ENCODE data around the gene SIRT3.

Gene SIRT3

DNA sequence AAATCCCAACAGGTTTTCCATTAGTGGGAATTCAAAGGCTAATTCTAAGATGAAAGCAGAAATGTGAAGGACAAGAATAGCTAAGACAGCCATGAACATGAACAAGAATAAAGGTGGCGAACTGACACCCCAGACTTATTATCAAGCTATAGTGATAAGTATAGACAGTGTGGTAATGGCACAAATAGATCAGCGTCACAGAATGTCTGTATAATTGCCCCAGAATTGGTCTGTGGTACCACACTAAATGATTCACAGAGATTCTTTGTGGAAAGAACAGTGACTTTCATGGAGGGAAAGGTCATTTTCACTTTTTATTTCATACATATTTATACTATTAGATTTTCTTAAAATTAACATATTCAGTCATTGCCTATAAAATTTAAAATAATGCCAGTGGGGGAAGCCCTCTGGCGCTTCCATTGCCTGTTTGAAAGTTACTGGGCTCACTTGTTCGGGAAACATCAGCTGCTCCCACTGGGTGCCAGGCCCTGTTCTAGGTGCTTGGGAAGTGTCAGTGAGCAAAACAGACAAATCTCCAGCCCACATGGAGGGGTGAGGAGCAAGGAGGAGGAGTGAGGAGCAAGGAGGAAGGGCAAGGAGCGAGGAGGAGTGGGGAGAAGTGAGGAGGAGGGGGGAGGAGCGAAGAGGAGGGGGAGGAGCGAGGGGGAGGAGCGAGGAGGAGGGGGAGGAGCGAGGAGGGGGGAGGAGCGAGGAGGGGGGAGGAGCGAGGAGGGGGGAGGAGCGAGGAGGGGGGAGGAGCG, 30.7 kb upstream of the SIRT3 start:
- H3K9me3 ChIP-seq (replicated peaks in 1 of 11), result peaks cover 7 to 11% (median 8%) of the 10 kb centered on the region in 11 experiments; a peak in 20 of 22 replicates
- no peaks in the 10 kb centered on the region; a peak in 1 of 22 replicates for H3K36me3 ChIP-seq
- no peak for TF ChIP-seq Cebpa-rat (IDR thresholded peaks at IDR 0.05)
- no peak overlapping the region for H3K9ac ChIP-seq
- no peak overlapping the region; a peak in 1 of 22 replicates for H3K4me2 ChIP-seq
- no peaks in the 10 kb centered on the region for H4K20me1 ChIP-seq
- no peaks in the 10 kb centered on the region for H3K27me3 ChIP-seq
- H3K4me1 ChIP-seq, result peaks cover 30 to 40% (median 36%) of the 10 kb centered on the region in 10 experiments
- peak overlapping the region in 7 of 11 experiments; percentile 25 to 60 (median 42); a peak in 10 of 22 replicates for H3K27ac ChIP-seq
- H3K4me3 ChIP-seq, result no peak overlapping the region

DNA sequence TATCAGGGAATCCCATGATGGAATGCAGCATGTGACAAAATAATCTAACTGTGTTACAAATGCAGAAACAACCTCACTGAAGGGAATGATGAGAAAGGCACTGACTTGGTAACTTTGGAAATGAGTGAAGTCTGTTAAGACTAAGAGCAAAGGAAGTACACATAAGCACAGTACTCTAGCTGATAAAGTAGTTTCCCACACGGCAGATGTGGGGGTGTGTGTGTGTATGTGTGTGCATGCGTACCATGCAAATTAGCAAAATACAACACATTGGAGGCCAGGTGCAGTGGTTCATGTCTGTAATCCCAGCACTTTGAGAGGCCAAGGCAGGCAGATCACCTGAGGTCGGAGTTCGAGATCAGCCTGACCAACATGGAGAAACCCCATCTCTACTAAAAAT, 25.5 kb upstream of the SIRT3 start:
- no peak for TF ChIP-seq Cebpa-rat (IDR thresholded peaks at IDR 0.05)
- Histone ChIP-seq H3K4me1 (peaks cover 4 to 14% (median 9%) of the 10 kb centered on the region in 10 experiments; a peak in 16 of 20 replicates), H3K36me3 (no peaks in the 10 kb centered on the region; a peak in 1 of 22 replicates), H3K4me3 (no peak overlapping the region), H3K9ac (no peak overlapping the region), H3K4me2 (no peak overlapping the region), H4K20me1 (no peaks in the 10 kb centered on the region; a peak in 1 of 22 replicates), H3K27me3 (no peaks in the 10 kb centered on the region), H3K27ac (no peak overlapping the region), H3K9me3 (replicated peaks in 1 of 11) (peaks cover 7 to 16% (median 8%) of the 10 kb centered on the region in 11 experiments; a peak in 20 of 22 replicates)

DNA sequence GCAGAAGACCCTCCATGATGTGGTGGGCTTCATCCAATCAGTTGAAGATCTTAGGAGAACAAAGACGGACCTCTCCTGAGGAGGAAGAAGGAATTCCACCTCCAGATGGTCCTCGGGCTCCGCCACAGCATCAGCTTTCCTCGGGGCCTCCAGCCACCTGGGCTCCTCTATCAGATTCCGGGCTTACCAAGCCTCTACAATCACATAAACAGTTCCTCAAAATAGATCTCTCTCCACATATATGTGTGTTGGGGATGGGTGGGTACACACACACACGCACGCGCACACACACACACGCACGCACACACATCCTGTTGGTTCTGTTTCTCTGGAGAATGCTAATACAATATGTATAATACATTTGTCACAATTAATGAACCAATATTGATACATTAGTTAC, 23.3 kb upstream of the SIRT3 start:
- Histone ChIP-seq H3K36me3 (no peaks in the 10 kb centered on the region), H4K20me1 (no peaks in the 10 kb centered on the region; a peak in 1 of 22 replicates), H3K4me3 (no peak overlapping the region), H3K9ac (no peak overlapping the region), H3K4me2 (no peak overlapping the region), H3K27ac (no peak overlapping the region), H3K4me1 (peaks cover 4 to 14% (median 9%) of the 10 kb centered on the region in 10 experiments; a peak in 16 of 20 replicates), H3K27me3 (no peaks in the 10 kb centered on the region), H3K9me3 (replicated peaks in 1 of 11) (peaks cover 0 to 7% (median 0%) of the 10 kb centered on the region in 11 experiments; a peak in 3 of 22 replicates)
- no peak for TF ChIP-seq Cebpa-rat (IDR thresholded peaks at IDR 0.05)

DNA sequence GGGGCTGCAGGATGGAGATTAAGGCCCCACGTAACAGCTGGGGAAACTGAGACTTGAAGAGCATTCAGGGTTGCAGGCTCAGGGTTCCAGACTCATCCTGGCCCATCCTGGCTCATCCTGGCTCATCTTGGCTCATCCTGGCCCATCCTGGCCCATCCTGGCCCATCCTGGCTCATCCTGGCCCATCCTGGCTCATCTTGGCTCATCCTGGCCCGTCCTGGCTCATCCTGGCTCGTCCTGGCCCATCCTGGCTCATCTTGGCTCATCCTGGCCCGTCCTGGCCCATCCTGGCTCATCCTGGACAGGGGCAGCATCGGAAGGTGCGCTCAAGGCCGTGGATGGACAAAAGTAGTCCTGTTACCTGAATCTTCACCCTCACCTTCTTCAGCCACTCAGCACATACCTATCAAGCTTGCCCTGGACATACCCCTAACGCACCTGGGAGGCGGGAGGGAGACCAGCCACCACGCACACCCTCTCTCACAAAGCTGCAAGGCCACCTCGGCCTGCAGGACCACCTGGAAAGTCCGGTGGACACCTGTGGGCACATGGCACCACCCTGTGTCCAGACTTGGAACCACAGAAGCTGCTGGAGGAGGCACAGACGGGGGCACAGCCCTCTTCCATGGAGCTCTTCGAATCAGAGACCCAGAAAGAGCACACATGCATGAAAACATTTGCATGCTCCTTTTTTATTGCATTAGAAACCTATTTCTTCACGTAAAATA, 21.8 kb upstream of the SIRT3 start:
- peaks cover 11 to 13% (median 11%) of the 10 kb centered on the region in 11 experiments for H3K36me3 ChIP-seq
- H3K4me1 ChIP-seq, result peaks cover 4 to 14% (median 9%) of the 10 kb centered on the region in 10 experiments; a peak in 16 of 20 replicates
- no peak overlapping the region for H3K4me3 ChIP-seq
- peaks cover 0 to 9% (median 0%) of the 10 kb centered on the region in 11 experiments; a peak in 3 of 22 replicates for H4K20me1 ChIP-seq
- TF ChIP-seq Cebpa-rat (IDR thresholded peaks at IDR 0.05), result no peak
- H3K27ac ChIP-seq, result no peak overlapping the region
- peak overlapping the region in 6 of 11 experiments; percentile 7 to 66 (median 38); a peak in 8 of 22 replicates for H3K4me2 ChIP-seq
- no peaks in the 10 kb centered on the region for H3K27me3 ChIP-seq
- H3K9ac ChIP-seq, result no peak overlapping the region
- peaks cover 0 to 7% (median 0%) of the 10 kb centered on the region in 11 experiments; a peak in 3 of 22 replicates for H3K9me3 ChIP-seq (replicated peaks in 1 of 11)

DNA sequence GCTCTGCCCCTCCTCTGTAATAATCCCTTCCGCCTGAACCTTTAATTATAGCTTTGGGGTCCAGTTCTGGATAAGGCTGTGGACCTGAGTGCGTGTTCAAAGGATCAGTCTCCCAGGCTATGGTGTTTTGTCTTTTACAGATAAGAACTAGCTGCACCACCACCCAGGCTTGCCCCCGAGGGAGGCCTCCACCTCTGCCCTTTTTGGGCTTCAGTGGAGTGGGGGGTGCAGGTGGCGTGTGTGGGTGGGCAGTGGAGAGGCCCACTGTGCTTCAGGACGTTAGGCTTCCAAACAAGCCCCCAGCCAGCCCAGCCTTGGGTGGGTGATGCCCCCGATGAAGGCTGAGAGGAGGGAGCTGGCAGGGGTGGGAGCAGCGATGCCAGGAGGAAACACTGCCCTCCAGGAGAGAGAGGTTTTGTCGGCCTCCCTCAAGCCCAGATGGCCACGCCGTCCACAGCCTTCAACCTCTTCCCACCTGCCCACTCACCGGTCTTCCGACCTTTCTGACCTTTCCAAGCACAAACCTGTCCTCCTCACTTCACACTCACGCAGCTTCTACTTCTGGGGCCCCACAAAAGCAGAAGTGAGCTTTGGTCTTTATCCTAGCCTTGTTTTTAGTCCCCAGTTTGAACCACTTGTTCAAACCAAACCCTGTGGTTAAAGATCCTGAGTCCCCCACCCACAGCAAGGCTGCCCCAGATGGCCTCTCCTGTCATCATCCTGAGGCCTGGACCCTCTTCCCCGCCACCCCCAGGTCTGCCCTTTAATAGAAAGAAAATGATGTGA, 21.0 kb upstream of the SIRT3 start:
- Histone ChIP-seq H3K9ac (peak overlapping the region in 2 of 11 experiments; percentile 24 to 27; a peak in 1 of 22 replicates), H3K36me3 (peaks cover 19 to 21% (median 19%) of the 10 kb centered on the region in 11 experiments), H4K20me1 (peaks cover 0 to 17% (median 4%) of the 10 kb centered on the region in 11 experiments; a peak in 6 of 22 replicates), H3K27me3 (no peaks in the 10 kb centered on the region), H3K4me3 (no peak overlapping the region), H3K4me1 (peaks cover 4 to 14% (median 9%) of the 10 kb centered on the region in 10 experiments; a peak in 16 of 20 replicates), H3K4me2 (peak overlapping the region in 10 of 11 experiments; percentile 4 to 66 (median 24); a peak in 11 of 22 replicates), H3K9me3 (replicated peaks in 1 of 11) (peaks cover 0 to 7% (median 0%) of the 10 kb centered on the region in 11 experiments; a peak in 3 of 22 replicates), H3K27ac (peak overlapping the region in 4 of 11 experiments; percentile 7 to 18 (median 12); a peak in 2 of 22 replicates)
- TF ChIP-seq Cebpa-rat (IDR thresholded peaks at IDR 0.05), result no peak

DNA sequence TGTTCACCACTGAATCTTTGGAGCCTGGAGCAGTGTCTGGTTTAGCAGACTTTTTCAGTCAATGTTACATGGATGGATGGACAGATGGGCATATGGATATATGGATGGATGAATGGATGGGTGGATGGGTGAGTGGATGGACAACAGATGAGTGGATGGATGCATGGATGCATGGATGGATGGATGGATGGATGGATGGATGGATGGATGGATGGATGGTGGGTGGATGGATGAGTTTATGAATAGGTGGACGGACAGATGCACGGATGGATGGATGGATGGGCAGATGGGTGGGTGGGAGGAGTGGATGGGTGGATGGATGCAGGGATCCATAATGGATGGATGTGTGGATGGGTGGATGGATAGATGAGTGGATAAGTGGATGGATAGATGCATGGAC, 19.7 kb upstream of the SIRT3 start:
- H3K4me1 ChIP-seq, result peaks cover 4 to 14% (median 9%) of the 10 kb centered on the region in 10 experiments; a peak in 16 of 20 replicates
- H3K4me3 ChIP-seq, result no peak overlapping the region
- peaks cover 0 to 28% (median 10%) of the 10 kb centered on the region in 11 experiments; a peak in 9 of 22 replicates for H4K20me1 ChIP-seq
- no peak overlapping the region for H3K4me2 ChIP-seq
- H3K27me3 ChIP-seq, result no peaks in the 10 kb centered on the region
- H3K9me3 ChIP-seq (replicated peaks in 1 of 11), result no peaks in the 10 kb centered on the region
- no peak overlapping the region for H3K27ac ChIP-seq
- H3K9ac ChIP-seq, result no peak overlapping the region
- TF ChIP-seq Cebpa-rat (IDR thresholded peaks at IDR 0.05), result no peak
- peaks cover 31 to 34% (median 33%) of the 10 kb centered on the region in 11 experiments for H3K36me3 ChIP-seq

DNA sequence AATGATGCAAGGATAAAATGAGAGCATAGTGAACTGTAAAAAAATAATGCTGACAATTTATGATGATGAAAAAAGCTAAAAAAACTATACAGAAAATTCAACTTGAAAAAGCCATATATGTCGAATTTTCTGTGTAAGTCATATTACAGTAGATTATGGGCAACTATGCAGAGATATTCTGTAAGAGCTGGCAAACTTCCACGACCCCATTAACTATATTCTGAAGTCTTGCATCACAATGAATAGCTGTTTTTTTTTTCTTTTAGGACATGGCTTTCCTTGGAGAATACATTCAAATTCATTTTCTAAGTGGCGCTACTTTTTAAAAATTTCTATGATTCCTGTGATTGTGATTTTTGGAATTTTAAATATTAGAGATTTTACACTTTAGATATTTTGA, 19.0 kb upstream of the SIRT3 start:
- Histone ChIP-seq H4K20me1 (peaks cover 0 to 34% (median 14%) of the 10 kb centered on the region in 11 experiments; a peak in 10 of 22 replicates), H3K4me1 (peaks cover 4 to 14% (median 11%) of the 10 kb centered on the region in 10 experiments; a peak in 16 of 20 replicates), H3K9me3 (replicated peaks in 1 of 11) (no peaks in the 10 kb centered on the region), H3K27me3 (no peaks in the 10 kb centered on the region), H3K9ac (no peak overlapping the region), H3K4me3 (no peak overlapping the region), H3K36me3 (peaks cover 37 to 41% (median 39%) of the 10 kb centered on the region in 11 experiments), H3K4me2 (no peak overlapping the region), H3K27ac (no peak overlapping the region)
- no peak for TF ChIP-seq Cebpa-rat (IDR thresholded peaks at IDR 0.05)

DNA sequence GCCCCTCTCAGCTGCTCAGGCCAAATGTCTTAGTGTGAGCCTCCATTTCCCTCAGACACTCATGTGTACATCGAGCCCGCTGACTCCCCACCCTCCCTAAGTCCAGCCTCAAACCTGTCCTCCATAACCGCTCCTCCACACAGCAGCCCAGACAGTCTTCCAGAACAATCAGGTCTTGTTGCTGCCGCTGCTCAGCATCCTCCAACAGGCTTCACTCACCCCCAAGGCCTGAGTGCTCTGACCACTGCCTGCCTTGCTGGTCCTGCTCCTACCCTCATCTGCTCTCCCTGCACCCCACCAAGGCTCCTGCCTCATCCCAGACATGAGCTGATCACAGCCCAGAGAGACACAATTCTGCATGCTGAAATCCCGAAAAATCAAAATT, 17.7 kb upstream of the SIRT3 start:
- Histone ChIP-seq H3K27me3 (no peaks in the 10 kb centered on the region), H3K4me3 (no peak overlapping the region), H3K36me3 (peaks cover 48 to 52% (median 50%) of the 10 kb centered on the region in 11 experiments), H4K20me1 (peaks cover 0 to 42% (median 18%) of the 10 kb centered on the region in 11 experiments; a peak in 11 of 22 replicates), H3K4me2 (no peak overlapping the region), H3K27ac (no peak overlapping the region), H3K9ac (0 out of 22 replicates have a peak overlapping the region, but pooled peaks of 1 of the 11 experiments have one; percentile 11), H3K9me3 (replicated peaks in 1 of 11) (no peaks in the 10 kb centered on the region), H3K4me1 (peaks cover 4 to 14% (median 11%) of the 10 kb centered on the region in 10 experiments; a peak in 16 of 20 replicates)
- no peak for TF ChIP-seq Cebpa-rat (IDR thresholded peaks at IDR 0.05)

Measured in BLaER1 treated with 17β-estradiol and CSF1 and Interleukin-3, amounts not matched to agents 10 nM and 100 nM (cell line).